ENCODE results near the gene LILRB2.
"Not testable (repeated sequence)": the region's sequence is repeated elsewhere in the genome, so short reads cannot be mapped to it uniquely, and the experiment has no call there.

Gene LILRB2

GRCh38 chr19:54281729-54282075 is 792 bp upstream of the LILRB2 start:
- not testable (repeated sequence) for H3K27ac ChIP-seq (ENCODE audit: low read depth, low read length); H3K4me3 ChIP-seq (ENCODE audit: low read depth, low read length); H3K27me3 ChIP-seq (ENCODE audit: control insufficient read depth, insufficient read depth, low read length); H3K4me1 ChIP-seq (ENCODE audit: control insufficient read depth, insufficient read depth, low read length); H3K9me3 ChIP-seq (ENCODE audit: control insufficient read depth, insufficient read depth, low read length); H3K9ac ChIP-seq (ENCODE audit: low read depth, low read length); H3K36me3 ChIP-seq (ENCODE audit: control insufficient read depth, insufficient read depth, low read length)

GRCh38 chr19:54280441-54280840 is 469 bp downstream of the LILRB2 start:
- not testable (repeated sequence) for H3K4me1 ChIP-seq (ENCODE audit: control insufficient read depth, insufficient read depth, low read length); H3K9me3 ChIP-seq (ENCODE audit: control insufficient read depth, insufficient read depth, low read length); H3K27ac ChIP-seq (ENCODE audit: low read depth, low read length); H3K4me3 ChIP-seq (ENCODE audit: low read depth, low read length); H3K27me3 ChIP-seq (ENCODE audit: control insufficient read depth, insufficient read depth, low read length); H3K9ac ChIP-seq (ENCODE audit: low read depth, low read length); H3K36me3 ChIP-seq (ENCODE audit: control insufficient read depth, insufficient read depth, low read length)

- not testable (repeated sequence) for H3K27me3 ChIP-seq (ENCODE audit: control insufficient read depth, insufficient read depth, low read length); H3K36me3 ChIP-seq (ENCODE audit: control insufficient read depth, insufficient read depth, low read length); H3K4me1 ChIP-seq (ENCODE audit: control insufficient read depth, insufficient read depth, low read length); H3K9me3 ChIP-seq (ENCODE audit: control insufficient read depth, insufficient read depth, low read length); H3K27ac ChIP-seq (ENCODE audit: low read depth, low read length); H3K4me3 ChIP-seq (ENCODE audit: low read depth, low read length); H3K9ac ChIP-seq (ENCODE audit: low read depth, low read length)
These were observed 885 bp downstream of the LILRB2 start for GRCh38 chr19:54280025-54280424.

GRCh38 chr19:54279406-54279962 is 1.4 kb downstream of the LILRB2 start:
- H3K27ac ChIP-seq (ENCODE audit: low read depth, low read length) = no peak overlapping the region
- no peaks in the 10 kb centered on the region for H3K9me3 ChIP-seq (ENCODE audit: control insufficient read depth, insufficient read depth, low read length)
- no peaks in the 10 kb centered on the region for H3K36me3 ChIP-seq (ENCODE audit: control insufficient read depth, insufficient read depth, low read length)
- H3K27me3 ChIP-seq (ENCODE audit: control insufficient read depth, insufficient read depth, low read length) = no peaks in the 10 kb centered on the region
- no peak overlapping the region for H3K4me3 ChIP-seq (ENCODE audit: low read depth, low read length)
- no peaks in the 10 kb centered on the region for H3K4me1 ChIP-seq (ENCODE audit: control insufficient read depth, insufficient read depth, low read length)
- no peak overlapping the region for H3K9ac ChIP-seq (ENCODE audit: low read depth, low read length)

- H3K27me3 ChIP-seq (ENCODE audit: control insufficient read depth, insufficient read depth, low read length); H3K36me3 ChIP-seq (ENCODE audit: control insufficient read depth, insufficient read depth, low read length); H3K9me3 ChIP-seq (ENCODE audit: control insufficient read depth, insufficient read depth, low read length); H3K27ac ChIP-seq (ENCODE audit: low read depth, low read length); H3K4me1 ChIP-seq (ENCODE audit: control insufficient read depth, insufficient read depth, low read length); H3K4me3 ChIP-seq (ENCODE audit: low read depth, low read length); H3K9ac ChIP-seq (ENCODE audit: low read depth, low read length): not testable (repeated sequence)
These were observed 2.2 kb downstream of the LILRB2 start for GRCh38 chr19:54278571-54279195.

- not testable (repeated sequence) for H3K36me3 ChIP-seq (ENCODE audit: control insufficient read depth, insufficient read depth, low read length); H3K9ac ChIP-seq (ENCODE audit: low read depth, low read length); H3K27me3 ChIP-seq (ENCODE audit: control insufficient read depth, insufficient read depth, low read length); H3K4me1 ChIP-seq (ENCODE audit: control insufficient read depth, insufficient read depth, low read length); H3K9me3 ChIP-seq (ENCODE audit: control insufficient read depth, insufficient read depth, low read length); H3K27ac ChIP-seq (ENCODE audit: low read depth, low read length); H3K4me3 ChIP-seq (ENCODE audit: low read depth, low read length)
These were observed 2.9 kb downstream of the LILRB2 start for GRCh38 chr19:54278056-54278455.

GRCh38 chr19:54277111-54277615 is 3.7 kb downstream of the LILRB2 start:
- not testable (repeated sequence) for H3K9ac ChIP-seq (ENCODE audit: low read depth, low read length); H3K4me1 ChIP-seq (ENCODE audit: control insufficient read depth, insufficient read depth, low read length); H3K27me3 ChIP-seq (ENCODE audit: control insufficient read depth, insufficient read depth, low read length); H3K36me3 ChIP-seq (ENCODE audit: control insufficient read depth, insufficient read depth, low read length); H3K4me3 ChIP-seq (ENCODE audit: low read depth, low read length); H3K9me3 ChIP-seq (ENCODE audit: control insufficient read depth, insufficient read depth, low read length); H3K27ac ChIP-seq (ENCODE audit: low read depth, low read length)

GRCh38 chr19:54275951-54276350 is 5.0 kb downstream of the LILRB2 start:
- Histone ChIP-seq H3K36me3 (ENCODE audit: control insufficient read depth, insufficient read depth, low read length) (no peaks in the 10 kb centered on the region), H3K27me3 (ENCODE audit: control insufficient read depth, insufficient read depth, low read length) (no peaks in the 10 kb centered on the region), H3K27ac (ENCODE audit: low read depth, low read length) (no peak overlapping the region), H3K9me3 (ENCODE audit: control insufficient read depth, insufficient read depth, low read length) (no peaks in the 10 kb centered on the region), H3K4me3 (ENCODE audit: low read depth, low read length) (no peak overlapping the region), H3K4me1 (ENCODE audit: control insufficient read depth, insufficient read depth, low read length) (no peaks in the 10 kb centered on the region), H3K9ac (ENCODE audit: low read depth, low read length) (no peak overlapping the region)

- H3K27ac ChIP-seq (ENCODE audit: low read depth, low read length); H3K9me3 ChIP-seq (ENCODE audit: control insufficient read depth, insufficient read depth, low read length); H3K4me1 ChIP-seq (ENCODE audit: control insufficient read depth, insufficient read depth, low read length); H3K36me3 ChIP-seq (ENCODE audit: control insufficient read depth, insufficient read depth, low read length); H3K4me3 ChIP-seq (ENCODE audit: low read depth, low read length); H3K27me3 ChIP-seq (ENCODE audit: control insufficient read depth, insufficient read depth, low read length); H3K9ac ChIP-seq (ENCODE audit: low read depth, low read length): not testable (repeated sequence)
These were observed 6.4 kb downstream of the LILRB2 start for GRCh38 chr19:54274516-54274915.

- Histone ChIP-seq H3K9ac (ENCODE audit: low read depth, low read length) (no peak overlapping the region), H3K36me3 (ENCODE audit: control insufficient read depth, insufficient read depth, low read length) (no peaks in the 10 kb centered on the region), H3K27me3 (ENCODE audit: control insufficient read depth, insufficient read depth, low read length) (no peaks in the 10 kb centered on the region; the same call in 1 of the 2 replicates), H3K27ac (ENCODE audit: low read depth, low read length) (no peak overlapping the region), H3K4me1 (ENCODE audit: control insufficient read depth, insufficient read depth, low read length) (no peaks in the 10 kb centered on the region), H3K9me3 (ENCODE audit: control insufficient read depth, insufficient read depth, low read length) (no peaks in the 10 kb centered on the region), H3K4me3 (ENCODE audit: low read depth, low read length) (no peak overlapping the region)
These were observed 7.1 kb downstream of the LILRB2 start for GRCh38 chr19:54273821-54274220.

GRCh38 chr19:54272181-54272580 is 8.7 kb downstream of the LILRB2 start:
- not testable (repeated sequence) for H3K27me3 ChIP-seq (ENCODE audit: control insufficient read depth, insufficient read depth, low read length); H3K4me1 ChIP-seq (ENCODE audit: control insufficient read depth, insufficient read depth, low read length); H3K36me3 ChIP-seq (ENCODE audit: control insufficient read depth, insufficient read depth, low read length); H3K9ac ChIP-seq (ENCODE audit: low read depth, low read length); H3K4me3 ChIP-seq (ENCODE audit: low read depth, low read length); H3K27ac ChIP-seq (ENCODE audit: low read depth, low read length); H3K9me3 ChIP-seq (ENCODE audit: control insufficient read depth, insufficient read depth, low read length)

GRCh38 chr19:54271587-54271986 is 9.3 kb downstream of the LILRB2 start:
- not testable (repeated sequence) for H3K36me3 ChIP-seq (ENCODE audit: control insufficient read depth, insufficient read depth, low read length); H3K27ac ChIP-seq (ENCODE audit: low read depth, low read length); H3K27me3 ChIP-seq (ENCODE audit: control insufficient read depth, insufficient read depth, low read length); H3K4me3 ChIP-seq (ENCODE audit: low read depth, low read length); H3K4me1 ChIP-seq (ENCODE audit: control insufficient read depth, insufficient read depth, low read length); H3K9me3 ChIP-seq (ENCODE audit: control insufficient read depth, insufficient read depth, low read length); H3K9ac ChIP-seq (ENCODE audit: low read depth, low read length)

Data from HUES48 (cell line).